Middle frontal gyrus (tissue), 1 donor: ENCODE measurements around the gene TMED3.
"Not testable (repeated sequence)": the region's sequence is repeated elsewhere in the genome, so short reads cannot be mapped to it uniquely, and the experiment has no call there.

ENCODE experiments used
- DNase-seq: peaks from one replicate; pipeline ENCODE4 v3.0.0-alpha.2; 2015; ENCODE audit warnings: low spot score; ENCODE audit errors: extremely low spot score

Gene TMED3

GRCh38 chr15:79316864-79317263, 6.0 kb downstream of the TMED3 start:
- DNase-seq = no peak

- DNase-seq = not testable (repeated sequence)
Observed at GRCh38 chr15:79319973-79320372, 9.1 kb downstream of the TMED3 start.

DNA sequence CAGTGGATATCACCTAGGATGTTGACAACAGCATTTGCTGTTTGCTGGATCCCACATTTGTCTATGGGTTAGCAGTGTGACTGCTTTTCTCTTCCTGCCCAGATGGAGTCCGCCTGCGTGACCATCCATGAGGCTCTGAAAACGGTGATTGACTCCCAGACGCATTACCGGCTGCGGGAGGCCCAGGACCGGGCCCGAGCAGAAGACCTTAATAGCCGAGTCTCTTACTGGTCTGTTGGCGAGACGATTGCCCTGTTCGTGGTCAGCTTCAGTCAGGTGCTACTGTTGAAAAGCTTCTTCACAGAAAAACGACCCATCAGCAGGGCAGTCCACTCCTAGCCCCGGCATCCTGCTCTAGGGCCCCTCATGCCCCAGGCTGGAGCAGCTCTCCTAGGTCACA, 11.0 kb downstream of the TMED3 start:
- no peak for DNase-seq

DNA sequence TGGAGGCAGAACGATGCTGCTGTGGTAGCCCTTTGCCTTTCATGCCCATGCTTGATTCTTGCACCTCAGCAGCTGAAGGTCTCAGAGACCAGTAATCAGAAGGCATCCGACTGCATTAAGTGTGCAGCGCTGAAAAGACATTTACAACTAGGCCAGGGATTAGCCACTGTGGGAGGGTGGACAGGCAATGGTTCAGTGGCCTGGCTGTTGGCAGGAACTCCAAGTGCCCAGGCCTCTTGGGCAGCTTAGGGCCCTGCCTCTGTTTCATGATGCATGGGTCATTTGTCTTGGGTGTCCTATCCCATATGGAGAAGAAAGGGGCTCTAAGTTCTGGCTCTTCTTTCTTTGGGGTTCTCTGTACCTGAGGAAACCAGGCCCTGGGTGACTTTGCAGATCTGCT, 11.4 kb downstream of the TMED3 start:
- DNase-seq = no peak

GRCh38 chr15:79322945-79323344, 12.0 kb downstream of the TMED3 start:
- no peak for DNase-seq

DNA sequence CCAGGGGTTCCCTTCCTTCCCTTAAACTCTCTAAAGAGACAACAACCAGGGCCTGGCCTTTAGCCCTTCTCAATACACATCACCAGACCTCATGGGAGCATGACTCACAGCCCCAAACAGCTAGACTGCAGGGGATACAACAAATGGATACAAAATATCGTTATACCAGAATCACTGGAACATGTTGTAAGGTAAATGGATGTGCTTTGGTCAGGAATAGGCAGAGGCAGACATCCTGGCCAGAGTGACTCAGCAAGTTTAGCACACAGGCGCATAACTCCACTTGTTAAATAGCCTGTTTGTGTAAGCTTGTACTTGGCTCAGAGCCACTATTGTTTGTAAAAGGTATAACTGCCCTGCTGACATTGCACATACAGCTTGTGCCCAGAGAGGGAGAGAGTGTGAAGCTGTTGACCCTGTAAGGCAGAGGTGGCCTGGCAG, 18.3 kb downstream of the TMED3 start:
- DNase-seq = no peak

DNA sequence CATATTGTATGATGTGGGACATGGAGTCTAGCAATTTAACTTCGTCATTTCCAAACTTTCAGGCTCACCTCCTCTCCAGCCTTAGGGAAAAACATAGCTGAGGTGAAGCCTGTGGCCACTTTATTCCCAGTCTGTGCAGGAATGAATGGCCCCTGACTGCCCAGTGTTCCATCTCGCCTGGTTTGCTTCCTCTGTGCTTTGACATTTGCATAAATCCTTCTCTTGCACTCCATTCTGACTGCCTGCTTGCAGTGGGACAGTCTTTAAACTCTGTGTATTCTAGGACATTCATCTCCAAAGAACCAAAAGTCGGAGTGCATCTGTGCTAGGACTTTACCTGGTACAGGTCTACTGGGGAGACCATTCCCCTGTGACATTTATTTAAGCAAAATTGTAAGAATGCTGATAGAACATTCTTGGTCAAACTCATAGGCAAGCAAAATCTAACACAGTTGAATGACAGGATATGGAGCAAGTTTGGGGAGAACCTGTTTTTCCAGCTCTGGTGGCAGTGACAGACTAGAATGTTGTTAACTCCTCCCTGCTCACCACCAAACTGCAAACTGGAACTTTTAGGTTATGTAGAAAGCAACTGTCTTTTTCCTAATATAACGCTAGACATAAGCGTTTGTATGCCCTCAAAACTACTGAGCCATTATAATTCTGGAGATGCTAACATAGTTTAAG, 22.1 kb downstream of the TMED3 start:
- DNase-seq = no peak

GRCh38 chr15:79337591-79337990, 26.7 kb downstream of the TMED3 start:
- no peak for DNase-seq

DNA sequence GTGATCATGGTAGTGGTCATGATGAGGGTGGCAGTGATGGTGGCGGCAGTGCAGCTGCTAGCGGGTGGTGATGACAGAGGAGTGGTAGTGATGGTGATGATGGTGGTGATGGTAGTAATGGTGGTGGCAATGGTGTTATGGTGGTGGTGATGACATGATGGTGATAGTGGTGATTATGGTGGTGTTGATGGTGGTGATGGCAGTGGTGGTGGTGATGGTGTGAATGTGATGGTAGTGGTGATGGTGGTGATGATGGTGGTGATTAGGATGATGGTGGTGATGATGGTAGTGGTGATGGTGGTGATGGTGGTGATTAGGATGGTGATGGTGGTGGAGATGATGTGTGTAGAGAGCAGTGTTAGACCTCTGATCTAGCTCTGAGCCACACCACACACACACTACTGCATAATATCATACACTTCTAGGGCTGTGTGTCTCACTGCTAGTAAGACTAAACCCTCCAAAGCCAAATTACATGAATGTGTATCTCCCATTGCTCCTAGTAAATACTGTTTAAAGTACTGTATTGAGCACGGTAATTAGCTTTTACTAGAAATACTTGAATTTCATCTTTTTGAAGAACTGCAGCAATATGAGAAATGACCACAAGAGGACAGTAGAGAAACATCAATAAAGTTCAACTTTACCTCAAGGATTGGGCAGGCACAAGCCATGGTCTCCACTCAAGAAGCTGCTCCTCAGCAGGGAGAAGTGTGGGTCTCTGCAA, 28.8 kb downstream of the TMED3 start:
- DNase-seq = peak; percentile 43

DNA sequence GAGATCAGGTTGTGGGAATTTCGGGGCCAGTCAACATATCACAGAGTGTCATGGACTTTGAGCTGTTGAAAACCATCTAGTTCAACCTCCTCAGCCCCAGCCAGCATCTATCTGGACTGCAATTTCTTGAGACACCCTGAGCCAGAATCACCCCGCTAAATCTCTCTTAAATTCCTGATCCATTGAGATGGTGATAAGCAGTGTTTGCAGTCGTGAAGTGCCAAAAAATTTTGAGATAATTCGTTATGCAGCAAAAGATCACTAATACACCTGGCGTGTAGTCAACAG, 29.3 kb downstream of the TMED3 start:
- no peak for DNase-seq

- peak; percentile 65 for DNase-seq
Observed at GRCh38 chr15:79341396-79341795, 30.5 kb downstream of the TMED3 start.

DNA sequence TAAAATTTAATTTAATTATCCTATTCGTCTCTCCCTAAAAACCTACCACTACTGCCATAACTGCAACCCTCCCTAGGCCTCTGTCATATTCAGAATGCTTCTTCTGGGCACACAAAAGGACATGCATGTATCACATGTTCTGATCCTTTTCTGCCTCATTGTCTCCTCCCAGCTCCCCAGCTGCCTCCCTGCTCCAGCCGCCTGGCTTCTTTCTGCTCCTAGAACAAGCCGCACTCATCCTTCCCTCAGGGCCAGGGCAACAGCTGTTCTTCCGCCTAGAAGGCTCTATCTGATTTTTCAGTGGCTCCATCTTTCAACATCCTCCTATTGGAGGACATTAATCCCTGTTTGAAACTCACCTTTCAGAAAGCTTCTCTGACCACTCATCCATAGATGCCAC, 38.6 kb downstream of the TMED3 start:
- DNase-seq = no peak

DNA sequence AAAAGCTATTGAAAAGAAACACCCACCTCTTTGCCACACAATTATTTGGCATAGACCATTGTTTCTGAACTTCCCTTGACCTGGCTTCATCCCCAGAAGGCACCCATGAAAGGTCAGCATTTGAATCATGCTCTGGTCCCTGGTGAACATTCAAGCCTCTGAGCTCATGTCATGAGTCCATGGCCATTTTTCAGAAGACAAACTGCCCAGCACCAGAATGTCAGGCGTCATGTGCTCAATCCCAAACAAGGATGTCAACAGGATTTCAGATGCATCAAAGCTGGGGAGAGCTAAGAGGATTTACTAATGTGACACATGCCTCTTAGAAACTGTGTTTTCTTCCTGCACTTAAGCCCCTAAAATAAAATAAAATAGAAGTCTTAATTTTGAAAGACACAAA, 41.3 kb downstream of the TMED3 start:
- DNase-seq = no peak

DNA sequence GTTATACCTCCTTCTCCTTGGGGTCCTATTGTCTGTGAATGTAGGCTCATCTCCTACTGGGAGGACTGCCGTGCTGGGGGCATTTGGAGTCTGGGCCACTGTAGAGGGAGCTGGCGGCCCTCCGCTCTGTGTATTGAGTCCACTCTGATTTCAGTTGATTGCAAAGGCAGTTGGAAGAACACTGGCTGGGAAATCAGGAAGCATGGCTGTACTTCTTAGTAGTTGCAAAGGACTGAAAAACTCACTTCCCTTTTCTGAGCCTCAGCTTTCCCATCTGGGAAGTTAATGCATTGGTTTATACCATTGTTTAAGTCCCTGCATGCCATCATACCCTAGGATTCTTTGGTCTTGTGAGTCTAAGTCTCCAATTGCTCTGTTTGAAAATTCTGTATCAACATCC, 46.7 kb downstream of the TMED3 start:
- no peak for DNase-seq

GRCh38 chr15:79358069-79358468, 47.2 kb downstream of the TMED3 start:
- no peak for DNase-seq

- no peak for DNase-seq
Observed at GRCh38 chr15:79364571-79365240, 53.8 kb downstream of the TMED3 start.

- no peak for DNase-seq
Observed at GRCh38 chr15:79365765-79366164, 54.9 kb downstream of the TMED3 start.

GRCh38 chr15:79366691-79367090, 55.8 kb downstream of the TMED3 start:
- no peak for DNase-seq

DNA sequence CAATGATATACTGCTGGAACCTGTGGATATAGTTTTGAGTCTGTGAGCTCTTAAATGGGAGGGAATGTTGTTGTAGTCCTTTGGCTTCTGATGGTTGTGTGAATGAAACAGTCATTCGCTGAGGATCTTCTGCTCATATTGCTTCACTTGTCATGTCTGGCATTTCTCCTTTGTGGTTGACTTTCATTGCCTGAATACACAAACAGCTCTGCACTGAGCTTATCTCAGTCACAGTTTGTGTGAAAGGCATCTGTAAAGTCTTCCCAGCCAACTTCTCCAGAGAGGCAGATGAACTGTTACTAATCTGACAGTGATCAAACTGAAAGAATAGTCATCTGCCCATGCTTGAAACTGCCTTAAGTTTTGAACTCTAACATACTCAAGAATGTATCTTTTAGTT, 59.8 kb downstream of the TMED3 start:
- no peak for DNase-seq

GRCh38 chr15:79371591-79371990, 60.7 kb downstream of the TMED3 start:
- DNase-seq = no peak

- DNase-seq = no peak
Observed at GRCh38 chr15:79372428-79372827, 61.5 kb downstream of the TMED3 start.
